ENCODE data around the gene TXNDC17. TPM values are rescaled to one million over a fixed set of nuclear protein-coding genes. Genes with fewer than 3 reads are reported as not detected.

TXNDC17 gene
- total and polyA plus RNA-seq, 2 of the 13 experiments (the other 11 are each of a cell fraction or from before 2014, with no cell fraction given): 188 to 266 TPM

DNA sequence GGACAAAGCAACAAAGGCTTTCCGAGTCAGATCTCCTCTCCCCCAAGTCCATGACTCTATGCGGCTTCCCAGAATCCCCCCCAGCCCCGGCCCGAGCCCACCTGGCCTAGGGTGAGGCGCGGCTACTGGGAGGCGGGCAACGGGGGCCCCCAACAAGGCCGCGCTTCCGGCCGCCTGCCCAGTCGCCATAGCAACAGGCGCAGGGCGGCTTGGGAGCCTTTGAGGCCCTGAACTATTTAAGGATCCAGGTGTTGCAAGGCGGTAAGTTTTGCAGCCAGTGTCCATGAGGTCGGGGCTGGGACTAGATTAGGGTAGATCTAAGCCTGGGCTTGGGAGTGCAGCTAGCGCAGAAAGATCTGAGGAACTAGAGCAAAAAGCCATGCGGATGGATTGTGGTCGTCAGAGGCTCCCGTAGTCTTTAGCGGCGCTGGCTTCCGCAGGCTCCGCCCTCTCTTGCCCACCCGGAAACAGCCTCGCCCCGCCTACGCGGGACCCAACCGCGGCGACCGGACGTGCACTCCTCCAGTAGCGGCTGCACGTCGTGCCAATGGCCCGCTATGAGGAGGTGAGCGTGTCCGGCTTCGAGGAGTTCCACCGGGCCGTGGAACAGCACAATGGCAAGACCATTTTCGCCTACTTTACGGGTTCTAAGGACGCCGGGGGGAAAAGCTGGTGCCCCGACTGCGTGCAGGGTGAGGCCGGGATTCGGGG, at the start of gene TXNDC17, which contains the start of gene KIAA0753 (continued):
- TF ChIP-seq, protein P1, sequence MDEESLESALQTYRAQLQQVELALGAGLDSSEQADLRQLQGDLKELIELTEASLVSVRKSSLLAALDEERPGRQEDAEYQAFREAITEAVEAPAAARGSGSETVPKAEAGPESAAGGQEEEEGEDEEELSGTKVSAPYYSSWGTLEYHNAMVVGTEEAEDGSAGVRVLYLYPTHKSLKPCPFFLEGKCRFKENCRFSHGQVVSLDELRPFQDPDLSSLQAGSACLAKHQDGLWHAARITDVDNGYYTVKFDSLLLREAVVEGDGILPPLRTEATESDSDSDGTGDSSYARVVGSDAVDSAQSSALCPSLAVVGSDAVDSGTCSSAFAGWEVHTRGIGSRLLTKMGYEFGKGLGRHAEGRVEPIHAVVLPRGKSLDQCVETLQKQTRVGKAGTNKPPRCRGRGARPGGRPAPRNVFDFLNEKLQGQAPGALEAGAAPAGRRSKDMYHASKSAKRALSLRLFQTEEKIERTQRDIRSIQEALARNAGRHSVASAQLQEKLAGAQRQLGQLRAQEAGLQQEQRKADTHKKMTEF (CRISPR knock-in tag; IDR thresholded peaks at IDR 0.05): peak; percentile 79
- TF ChIP-seq, protein P2, sequence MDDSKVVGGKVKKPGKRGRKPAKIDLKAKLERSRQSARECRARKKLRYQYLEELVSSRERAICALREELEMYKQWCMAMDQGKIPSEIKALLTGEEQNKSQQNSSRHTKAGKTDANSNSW (CRISPR knock-in tag; IDR thresholded peaks at IDR 0.05; ENCODE audit: borderline replicate concordance): peak; percentile 78; the same call in 1 of the 2 replicates
- TF ChIP-seq ERF (CRISPR knock-in tag; IDR thresholded peaks at IDR 0.05) (peak; percentile 54; the same call in 1 of the 2 replicates), PRPF4 (IDR thresholded peaks at IDR 0.05; ENCODE audit: low read depth, low read length, poor library complexity, severe bottlenecking) (no peak), RARG (CRISPR knock-in tag; IDR thresholded peaks at IDR 0.05; ENCODE audit: low read depth) (0 out of 2 replicates have a peak, but pooled peaks have one; percentile 71), MED1 (CRISPR knock-in tag; IDR thresholded peaks at IDR 0.05) (peak; percentile 75), ZNF451 (CRISPR knock-in tag; IDR thresholded peaks at IDR 0.05) (0 out of 2 replicates have a peak, but pooled peaks have one; percentile 44), GABPB1 (CRISPR knock-in tag; IDR thresholded peaks at IDR 0.05) (peak; percentile 94)
- TF ChIP-seq, protein P3, sequence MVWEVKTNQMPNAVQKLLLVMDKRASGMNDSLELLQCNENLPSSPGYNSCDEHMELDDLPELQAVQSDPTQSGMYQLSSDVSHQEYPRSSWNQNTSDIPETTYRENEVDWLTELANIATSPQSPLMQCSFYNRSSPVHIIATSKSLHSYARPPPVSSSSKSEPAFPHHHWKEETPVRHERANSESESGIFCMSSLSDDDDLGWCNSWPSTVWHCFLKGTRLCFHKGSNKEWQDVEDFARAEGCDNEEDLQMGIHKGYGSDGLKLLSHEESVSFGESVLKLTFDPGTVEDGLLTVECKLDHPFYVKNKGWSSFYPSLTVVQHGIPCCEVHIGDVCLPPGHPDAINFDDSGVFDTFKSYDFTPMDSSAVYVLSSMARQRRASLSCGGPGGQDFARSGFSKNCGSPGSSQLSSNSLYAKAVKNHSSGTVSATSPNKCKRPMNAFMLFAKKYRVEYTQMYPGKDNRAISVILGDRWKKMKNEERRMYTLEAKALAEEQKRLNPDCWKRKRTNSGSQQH (CRISPR knock-in tag; IDR thresholded peaks at IDR 0.05; ENCODE audit: low read depth): 0 out of 2 replicates have a peak, but pooled peaks have one; percentile 14
- TF ChIP-seq, protein P4, sequence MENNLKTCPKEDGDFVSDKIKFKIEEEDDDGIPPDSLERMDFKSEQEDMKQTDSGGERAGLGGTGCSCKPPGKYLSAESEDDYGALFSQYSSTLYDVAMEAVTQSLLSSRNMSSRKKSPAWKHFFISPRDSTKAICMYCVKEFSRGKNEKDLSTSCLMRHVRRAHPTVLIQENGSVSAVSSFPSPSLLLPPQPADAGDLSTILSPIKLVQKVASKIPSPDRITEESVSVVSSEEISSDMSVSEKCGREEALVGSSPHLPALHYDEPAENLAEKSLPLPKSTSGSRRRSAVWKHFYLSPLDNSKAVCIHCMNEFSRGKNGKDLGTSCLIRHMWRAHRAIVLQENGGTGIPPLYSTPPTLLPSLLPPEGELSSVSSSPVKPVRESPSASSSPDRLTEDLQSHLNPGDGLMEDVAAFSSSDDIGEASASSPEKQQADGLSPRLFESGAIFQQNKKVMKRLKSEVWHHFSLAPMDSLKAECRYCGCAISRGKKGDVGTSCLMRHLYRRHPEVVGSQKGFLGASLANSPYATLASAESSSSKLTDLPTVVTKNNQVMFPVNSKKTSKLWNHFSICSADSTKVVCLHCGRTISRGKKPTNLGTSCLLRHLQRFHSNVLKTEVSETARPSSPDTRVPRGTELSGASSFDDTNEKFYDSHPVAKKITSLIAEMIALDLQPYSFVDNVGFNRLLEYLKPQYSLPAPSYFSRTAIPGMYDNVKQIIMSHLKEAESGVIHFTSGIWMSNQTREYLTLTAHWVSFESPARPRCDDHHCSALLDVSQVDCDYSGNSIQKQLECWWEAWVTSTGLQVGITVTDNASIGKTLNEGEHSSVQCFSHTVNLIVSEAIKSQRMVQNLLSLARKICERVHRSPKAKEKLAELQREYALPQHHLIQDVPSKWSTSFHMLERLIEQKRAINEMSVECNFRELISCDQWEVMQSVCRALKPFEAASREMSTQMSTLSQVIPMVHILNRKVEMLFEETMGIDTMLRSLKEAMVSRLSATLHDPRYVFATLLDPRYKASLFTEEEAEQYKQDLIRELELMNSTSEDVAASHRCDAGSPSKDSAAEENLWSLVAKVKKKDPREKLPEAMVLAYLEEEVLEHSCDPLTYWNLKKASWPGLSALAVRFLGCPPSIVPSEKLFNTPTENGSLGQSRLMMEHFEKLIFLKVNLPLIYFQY (CRISPR knock-in tag; IDR thresholded peaks at IDR 0.05; ENCODE audit: borderline replicate concordance): peak; percentile 77; the same call in 1 of the 2 replicates
- TF ChIP-seq, protein P5, sequence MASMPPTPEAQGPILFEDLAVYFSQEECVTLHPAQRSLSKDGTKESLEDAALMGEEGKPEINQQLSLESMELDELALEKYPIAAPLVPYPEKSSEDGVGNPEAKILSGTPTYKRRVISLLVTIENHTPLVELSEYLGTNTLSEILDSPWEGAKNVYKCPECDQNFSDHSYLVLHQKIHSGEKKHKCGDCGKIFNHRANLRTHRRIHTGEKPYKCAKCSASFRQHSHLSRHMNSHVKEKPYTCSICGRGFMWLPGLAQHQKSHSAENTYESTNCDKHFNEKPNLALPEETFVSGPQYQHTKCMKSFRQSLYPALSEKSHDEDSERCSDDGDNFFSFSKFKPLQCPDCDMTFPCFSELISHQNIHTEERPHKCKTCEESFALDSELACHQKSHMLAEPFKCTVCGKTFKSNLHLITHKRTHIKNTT (CRISPR knock-in tag; IDR thresholded peaks at IDR 0.05): no peak
- TF ChIP-seq, protein P6, sequence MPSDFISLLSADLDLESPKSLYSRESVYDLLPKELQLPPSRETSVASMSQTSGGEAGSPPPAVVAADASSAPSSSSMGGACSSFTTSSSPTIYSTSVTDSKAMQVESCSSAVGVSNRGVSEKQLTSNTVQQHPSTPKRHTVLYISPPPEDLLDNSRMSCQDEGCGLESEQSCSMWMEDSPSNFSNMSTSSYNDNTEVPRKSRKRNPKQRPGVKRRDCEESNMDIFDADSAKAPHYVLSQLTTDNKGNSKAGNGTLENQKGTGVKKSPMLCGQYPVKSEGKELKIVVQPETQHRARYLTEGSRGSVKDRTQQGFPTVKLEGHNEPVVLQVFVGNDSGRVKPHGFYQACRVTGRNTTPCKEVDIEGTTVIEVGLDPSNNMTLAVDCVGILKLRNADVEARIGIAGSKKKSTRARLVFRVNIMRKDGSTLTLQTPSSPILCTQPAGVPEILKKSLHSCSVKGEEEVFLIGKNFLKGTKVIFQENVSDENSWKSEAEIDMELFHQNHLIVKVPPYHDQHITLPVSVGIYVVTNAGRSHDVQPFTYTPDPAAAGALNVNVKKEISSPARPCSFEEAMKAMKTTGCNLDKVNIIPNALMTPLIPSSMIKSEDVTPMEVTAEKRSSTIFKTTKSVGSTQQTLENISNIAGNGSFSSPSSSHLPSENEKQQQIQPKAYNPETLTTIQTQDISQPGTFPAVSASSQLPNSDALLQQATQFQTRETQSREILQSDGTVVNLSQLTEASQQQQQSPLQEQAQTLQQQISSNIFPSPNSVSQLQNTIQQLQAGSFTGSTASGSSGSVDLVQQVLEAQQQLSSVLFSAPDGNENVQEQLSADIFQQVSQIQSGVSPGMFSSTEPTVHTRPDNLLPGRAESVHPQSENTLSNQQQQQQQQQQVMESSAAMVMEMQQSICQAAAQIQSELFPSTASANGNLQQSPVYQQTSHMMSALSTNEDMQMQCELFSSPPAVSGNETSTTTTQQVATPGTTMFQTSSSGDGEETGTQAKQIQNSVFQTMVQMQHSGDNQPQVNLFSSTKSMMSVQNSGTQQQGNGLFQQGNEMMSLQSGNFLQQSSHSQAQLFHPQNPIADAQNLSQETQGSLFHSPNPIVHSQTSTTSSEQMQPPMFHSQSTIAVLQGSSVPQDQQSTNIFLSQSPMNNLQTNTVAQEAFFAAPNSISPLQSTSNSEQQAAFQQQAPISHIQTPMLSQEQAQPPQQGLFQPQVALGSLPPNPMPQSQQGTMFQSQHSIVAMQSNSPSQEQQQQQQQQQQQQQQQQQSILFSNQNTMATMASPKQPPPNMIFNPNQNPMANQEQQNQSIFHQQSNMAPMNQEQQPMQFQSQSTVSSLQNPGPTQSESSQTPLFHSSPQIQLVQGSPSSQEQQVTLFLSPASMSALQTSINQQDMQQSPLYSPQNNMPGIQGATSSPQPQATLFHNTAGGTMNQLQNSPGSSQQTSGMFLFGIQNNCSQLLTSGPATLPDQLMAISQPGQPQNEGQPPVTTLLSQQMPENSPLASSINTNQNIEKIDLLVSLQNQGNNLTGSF (CRISPR knock-in tag; IDR thresholded peaks at IDR 0.05): 0 out of 2 replicates have a peak, but pooled peaks have one; percentile 32
- TF ChIP-seq, protein P7, sequence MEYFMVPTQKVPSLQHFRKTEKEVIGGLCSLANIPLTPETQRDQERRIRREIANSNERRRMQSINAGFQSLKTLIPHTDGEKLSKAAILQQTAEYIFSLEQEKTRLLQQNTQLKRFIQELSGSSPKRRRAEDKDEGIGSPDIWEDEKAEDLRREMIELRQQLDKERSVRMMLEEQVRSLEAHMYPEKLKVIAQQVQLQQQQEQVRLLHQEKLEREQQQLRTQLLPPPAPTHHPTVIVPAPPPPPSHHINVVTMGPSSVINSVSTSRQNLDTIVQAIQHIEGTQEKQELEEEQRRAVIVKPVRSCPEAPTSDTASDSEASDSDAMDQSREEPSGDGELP (IDR thresholded peaks at IDR 0.05; ENCODE audit: borderline replicate concordance, low read depth): no peak

Measured in HepG2 (cell line).